Right lobe of liver (tissue), 4 donors: ENCODE data around the gene ADH4.

Source experiments
- CTCF ChIP-seq, 4 donors: fragments of 200-600 bp in 3 of 4; fragments of 450-650 bp in 1 of 4; IDR thresholded peaks; one replicate each; pipeline versions ENCODE4 v1.5.1 to v1.8.0; 2016 to 2022; ENCODE audit warnings: antibody characterized with exemption in 4 of 4, mild to moderate bottlenecking in 2 of 4
- POLR2A ChIP-seq: fragments of 450-650 bp; IDR thresholded peaks from one replicate; pipeline ENCODE4 v1.6.1; 2017; ENCODE audit warnings: antibody characterized with exemption, mild to moderate bottlenecking
- donor health status: DM: no; HTN: no; CAD: no.
- donor health status: DM: no; HTN: no; CAD: no.
- donor health status: DM: no; HTN: yes; CAD: no.

GRCh38 chr4:99151452-99151851, 7.4 kb upstream of the ADH4 start:
- no peak for TF ChIP-seq CTCF (IDR thresholded peaks at IDR 0.05)
- no peak for TF ChIP-seq POLR2A
